Activated T-cell treated with anti-CD3 and anti-CD28 coated beads for 4 hours (primary cell): ENCODE data around the gene SNN.

ENCODE experiments used
- DNase-seq: peaks from one replicate; pipeline ENCODE4 v3.0.0-alpha.2; 2020

SNN gene

DNA sequence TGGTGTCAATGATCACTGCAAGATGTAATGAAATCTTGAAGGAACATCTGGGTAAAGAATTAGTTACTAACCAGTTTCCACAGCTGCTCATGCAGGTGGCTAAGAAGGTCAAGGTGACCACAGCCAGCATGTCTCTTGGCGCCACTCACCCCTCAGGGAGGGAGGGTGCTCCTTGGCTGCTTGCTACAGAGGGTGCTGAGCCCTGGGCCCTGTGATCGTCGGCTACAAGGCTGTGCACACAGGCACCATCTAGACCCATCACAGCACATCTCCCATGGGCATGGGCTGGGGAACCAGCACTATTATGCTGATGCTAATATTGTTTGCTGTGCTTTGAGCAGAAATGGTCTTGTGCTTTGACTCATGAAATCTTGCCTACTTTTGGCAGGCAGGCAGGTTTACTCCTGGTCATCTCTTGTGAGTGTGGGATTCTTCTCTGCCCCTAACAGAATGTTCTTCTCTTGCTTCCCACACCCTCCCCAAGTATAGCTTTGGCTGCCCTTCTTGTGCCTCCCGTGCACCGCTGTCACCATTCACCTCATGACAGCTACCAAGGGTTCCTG is 38.0 kb downstream of the SNN start:
- no peak for DNase-seq

DNA sequence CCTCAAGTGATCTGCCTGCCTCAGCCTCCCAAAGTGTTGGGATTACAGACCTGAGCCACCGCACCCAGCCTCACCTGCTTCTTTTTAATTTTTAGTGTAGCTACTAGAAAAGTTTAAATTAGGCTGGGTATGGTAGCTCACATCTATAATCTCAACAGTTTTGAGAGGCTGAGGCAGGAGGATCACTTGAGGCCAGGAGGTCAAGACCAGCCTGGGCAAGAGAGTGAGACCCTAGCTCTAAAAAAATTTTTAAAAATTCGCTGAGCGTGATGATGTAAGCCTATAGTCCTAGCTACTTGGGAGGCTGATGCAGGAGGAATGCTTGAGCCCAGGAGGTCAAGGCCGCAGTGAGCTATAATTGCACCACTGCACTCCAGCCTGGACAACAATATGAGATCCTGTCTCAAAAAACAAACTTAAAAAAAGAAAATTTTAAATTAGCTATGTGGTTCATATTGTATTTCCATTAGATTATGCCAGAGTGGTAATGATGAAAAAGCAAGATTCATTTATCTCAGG is 39.5 kb downstream of the SNN start:
- DNase-seq, result no peak

DNA sequence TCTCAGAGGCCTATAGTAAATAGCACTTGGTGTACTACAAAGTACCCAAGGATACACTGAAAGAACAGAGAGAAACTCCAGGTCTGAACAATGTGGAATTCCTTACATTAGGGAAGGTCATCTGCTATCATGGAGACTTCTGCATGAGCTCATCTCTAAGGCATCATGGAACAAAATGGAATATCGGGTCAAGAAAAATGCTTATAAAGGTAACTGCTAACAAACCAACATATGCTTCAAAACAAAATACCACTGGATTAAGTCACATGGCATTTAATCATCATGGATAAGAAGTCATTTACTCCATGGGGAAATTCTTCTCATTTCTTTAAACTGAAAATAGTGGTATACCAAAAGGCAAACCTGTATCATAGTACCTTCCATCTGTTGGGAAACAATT is 40.2 kb downstream of the SNN start:
- DNase-seq, result no peak

DNA sequence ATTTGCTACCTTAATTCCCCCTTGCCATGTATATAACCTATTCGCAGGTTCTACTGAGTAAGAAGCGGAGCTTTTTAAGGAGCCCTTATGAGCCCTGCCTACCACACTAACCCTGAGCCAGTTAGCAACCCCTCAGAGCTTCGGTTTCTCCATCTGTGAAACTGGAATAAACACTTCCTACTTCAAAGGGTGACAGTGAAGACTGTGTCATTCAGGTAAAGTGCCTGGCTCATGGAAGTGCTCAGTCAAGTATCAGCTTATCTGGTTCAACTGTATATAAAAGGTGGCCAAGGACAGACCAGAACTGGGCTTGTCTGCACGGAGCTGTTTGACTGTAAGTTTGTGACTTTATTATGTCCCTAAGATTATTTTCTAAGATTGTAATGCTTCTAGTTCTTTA is 43.4 kb downstream of the SNN start:
- DNase-seq, result no peak

DNA sequence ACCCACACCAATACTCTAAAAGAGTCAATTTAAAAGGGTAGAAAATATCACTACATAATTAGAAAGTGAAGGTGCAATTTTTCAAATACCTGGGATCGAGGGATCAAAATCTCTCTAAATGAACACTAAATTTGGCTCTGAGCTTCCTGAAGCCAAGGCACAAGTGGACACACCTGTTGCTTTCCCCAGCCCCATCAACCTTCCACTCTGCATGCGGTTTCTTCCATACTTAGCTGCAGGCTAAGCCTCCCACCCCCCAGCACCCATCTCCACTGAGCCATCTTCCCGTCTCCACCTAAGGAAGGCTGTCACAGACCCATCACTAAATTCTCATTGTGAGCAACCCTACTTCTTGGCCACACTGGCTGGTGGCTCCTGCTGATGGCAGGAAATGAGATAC is 43.9 kb downstream of the SNN start:
- no peak for DNase-seq

DNA sequence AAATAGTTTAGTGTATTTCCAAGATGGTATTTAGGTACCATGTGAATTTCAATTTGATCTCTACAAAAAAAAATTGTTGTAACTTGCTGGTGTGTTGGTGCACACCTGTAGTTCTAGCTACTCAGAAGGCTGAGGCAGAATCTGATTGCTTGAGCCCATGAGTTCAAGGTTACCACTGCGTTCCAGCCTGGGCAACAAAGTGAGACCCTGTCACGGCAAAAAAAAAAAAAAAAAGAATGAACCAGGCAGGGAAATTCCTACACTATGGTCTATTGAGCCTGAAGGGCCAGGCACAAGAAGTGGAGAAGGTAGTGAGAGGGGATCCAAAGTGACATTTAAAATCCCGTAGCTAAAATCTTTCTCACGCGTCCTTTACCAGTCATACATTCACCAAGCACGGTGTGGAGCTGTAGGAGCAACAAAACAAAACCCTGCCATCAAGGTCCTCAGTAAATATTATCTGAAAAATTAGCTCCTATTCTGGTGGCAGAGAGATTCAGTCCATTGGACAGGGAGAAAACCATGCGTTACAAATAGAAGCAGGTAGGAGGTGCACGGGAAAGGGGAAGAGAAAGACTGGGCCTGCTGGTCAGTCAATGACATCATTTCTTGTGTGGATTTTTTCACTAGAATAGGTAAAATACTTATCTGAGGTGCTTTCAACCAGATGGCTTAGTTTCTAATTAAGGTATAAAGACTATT is 47.1 kb downstream of the SNN start:
- no peak for DNase-seq

DNA sequence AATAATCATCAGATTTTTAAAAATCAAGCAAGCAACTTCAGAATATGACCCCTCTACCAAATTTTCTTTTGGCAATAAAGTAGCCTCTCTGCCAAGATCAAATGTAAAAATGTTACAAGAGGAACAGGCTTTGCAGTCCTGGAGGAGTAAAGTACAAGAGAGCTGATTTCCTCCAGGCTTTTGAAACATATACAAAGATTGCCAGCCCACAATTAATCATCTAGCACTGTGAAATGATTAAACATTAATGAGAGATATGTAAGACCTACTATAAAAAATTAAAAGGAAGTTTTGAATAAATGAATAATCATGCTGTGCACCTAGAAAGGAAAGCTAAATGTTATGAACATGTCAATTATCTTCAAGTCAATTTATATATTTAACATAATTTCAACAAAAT is 48.1 kb downstream of the SNN start:
- DNase-seq, result no peak

DNA sequence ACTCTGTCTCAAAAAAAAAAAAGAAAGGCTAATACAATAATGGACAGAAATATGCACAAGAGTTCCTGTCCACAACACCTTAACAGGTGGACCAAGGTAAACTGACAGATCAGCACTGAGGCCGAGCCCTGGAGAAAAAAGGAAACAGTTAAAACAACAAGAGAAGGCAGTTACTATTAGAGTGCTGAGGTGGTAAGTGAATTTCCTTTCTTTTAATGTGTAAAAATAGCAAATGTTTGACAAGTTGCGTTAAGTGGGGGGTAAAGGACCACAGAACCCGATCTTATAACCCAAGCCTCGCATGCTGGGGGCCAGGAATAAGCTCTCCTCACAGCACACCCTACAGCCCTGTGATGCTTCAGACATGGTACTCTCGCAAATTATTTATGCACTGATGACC is 49.6 kb downstream of the SNN start:
- no peak for DNase-seq

DNA sequence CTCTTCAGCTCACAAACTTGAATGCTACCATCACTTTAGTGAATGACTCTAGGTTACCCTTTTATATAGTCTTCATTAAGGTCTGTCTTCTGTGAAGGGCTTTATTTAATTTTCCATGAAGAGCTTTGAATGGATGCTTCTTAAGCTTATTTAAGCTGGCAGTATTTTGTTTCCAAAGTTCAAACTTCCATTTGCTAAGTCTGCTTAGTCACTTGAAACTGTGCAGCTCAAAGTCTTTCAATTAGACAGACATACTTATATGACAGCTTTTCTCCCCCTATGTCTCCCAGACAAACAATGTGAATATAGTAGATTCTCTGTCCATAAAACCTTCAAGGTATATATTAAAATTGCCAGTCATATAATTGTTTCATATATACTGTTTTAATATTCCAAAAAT is 50.9 kb downstream of the SNN start:
- no peak for DNase-seq

DNA sequence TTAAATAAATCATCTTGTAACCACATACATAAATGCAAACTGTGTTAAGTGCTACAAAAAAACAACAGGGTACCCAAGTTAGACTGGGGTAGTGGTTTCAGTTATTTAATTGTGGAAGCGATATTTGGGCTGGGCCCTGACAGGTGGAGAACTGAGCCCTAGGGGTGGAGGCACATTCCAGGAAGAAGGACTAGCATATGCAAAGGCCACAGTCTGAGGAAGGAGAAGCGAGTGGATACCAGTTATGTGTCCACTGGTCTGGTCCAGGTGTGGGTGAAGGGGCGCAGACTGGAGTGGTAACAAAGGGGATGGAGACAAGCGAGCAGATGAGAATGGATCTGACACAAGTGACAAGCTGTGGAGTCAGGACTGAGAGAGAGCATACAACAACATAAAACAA is 51.5 kb downstream of the SNN start:
- no peak for DNase-seq

DNA sequence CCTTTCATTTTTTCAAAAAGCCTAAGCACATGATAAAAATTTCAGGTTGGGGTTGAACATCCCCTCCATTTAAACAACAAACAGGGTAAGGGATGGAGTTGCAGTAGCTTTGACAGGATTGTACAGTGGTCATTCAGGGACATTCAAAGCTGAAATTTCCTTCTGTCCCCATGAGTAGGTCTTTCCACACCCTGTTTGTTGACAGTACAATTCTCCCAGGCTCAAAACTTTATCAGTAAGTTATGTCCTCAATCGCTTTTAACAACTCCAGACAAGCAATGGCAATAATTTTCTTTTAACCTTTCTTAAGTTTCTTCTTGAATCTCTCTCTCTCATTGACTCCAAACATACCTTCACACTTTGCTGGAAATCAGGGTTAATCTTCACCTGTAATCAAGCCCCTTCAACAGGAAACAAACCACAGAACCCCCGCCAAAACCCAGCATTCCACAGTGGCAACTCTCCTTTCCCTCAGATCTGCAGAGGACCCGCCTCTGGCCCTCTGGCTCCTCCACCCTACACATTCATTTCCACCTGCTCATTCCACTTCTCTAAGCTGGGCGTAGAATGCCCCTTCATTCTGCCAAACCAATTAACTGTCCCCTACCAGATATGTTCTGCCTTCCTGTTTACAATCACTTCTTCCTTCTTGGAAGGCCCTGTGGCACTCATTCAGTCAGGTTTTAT is 53.7 kb downstream of the SNN start:
- DNase-seq, result no peak

DNA sequence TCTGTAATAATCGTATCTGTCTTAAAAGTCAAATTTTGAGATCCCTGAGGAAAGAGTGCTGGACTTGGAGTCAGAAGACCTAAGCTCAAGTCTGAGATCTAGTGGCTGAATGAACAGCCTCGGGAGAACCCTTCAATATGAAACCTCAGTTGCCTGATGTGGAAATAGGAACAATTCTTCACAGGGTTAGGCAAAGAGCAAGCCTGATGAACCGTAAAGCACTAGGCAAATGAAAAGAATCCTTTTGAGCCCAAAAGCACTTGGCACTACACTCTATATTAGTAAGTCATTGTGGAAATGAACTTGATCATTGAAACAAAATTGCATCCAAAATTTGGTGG is 54.2 kb downstream of the SNN start:
- no peak for DNase-seq

DNA sequence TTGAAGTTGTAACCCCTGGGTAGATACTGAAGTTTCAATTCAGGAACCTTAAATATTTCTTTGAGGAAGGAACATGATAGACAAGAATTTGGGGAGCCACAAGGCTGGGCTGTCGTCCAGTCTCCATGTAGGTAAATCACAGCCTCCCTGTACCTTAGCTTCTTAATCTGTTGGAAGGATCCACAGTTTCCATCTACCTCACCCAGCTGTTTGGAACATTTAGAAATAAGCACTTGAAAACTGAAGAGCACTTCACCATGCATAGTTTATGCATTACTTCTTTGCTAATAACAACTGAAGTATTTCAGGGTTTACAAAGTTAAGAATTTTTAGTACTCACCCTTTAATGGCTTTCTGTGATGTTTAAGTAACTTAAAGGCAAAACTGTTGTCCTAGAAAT is 57.2 kb downstream of the SNN start:
- no peak for DNase-seq

DNA sequence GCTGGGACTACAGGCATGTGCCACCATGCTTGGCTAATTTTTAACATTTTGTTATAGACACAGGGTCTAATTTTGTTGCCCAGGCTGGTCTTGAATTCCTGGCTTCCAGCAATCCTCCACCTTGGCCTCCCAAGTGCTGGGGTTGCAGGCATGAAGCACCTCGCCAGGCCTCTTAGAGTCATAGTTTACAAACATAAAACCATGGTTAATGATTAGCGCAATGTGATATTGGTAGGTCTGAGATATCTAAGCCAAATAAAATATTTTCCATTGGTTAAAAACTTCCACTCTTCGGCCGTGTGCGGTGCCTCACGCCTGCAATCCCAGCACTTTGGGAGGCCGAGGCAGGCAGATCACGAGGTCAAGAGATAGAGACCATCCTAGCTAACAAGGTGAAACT is 57.8 kb downstream of the SNN start:
- DNase-seq, result no peak

DNA sequence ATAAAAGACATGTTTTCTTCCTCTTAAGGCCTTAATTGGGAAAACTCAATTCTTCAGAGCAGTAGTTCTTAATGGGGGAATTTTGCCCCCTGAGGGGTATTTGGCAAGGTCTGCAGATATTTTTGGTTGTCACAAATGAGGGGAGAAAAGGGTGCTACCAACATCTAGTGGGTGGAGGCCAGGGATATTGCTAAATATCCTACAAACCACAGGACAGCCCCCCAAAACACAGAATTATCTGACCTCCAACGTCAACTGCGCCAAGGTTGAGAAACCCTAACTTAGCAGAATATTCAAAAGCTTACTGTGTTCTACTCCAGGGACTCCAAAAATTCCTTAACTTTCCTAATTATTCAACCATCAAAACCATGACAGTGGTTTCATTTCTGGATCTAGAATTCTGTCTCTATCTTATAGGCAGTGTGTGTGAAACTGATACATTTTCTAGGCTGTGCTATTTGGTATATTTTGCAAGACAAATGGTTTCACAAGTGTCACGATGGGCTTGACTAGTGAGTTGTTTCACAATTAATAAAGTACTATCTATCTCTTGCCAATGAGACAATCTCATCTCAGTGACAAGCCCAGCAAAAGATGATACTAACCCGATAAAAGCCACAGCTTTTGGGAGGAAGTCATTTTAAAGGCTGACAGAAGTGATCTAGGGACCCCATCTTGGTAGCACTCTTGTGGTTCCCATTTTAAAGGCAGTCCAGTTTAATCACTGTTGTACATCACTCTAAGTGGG is 59.7 kb downstream of the SNN start:
- DNase-seq, result no peak
